Panc1 (cell line): ENCODE data around the gene ANKRD30A.

ENCODE experiments used
- POLR2AphosphoS5 ChIP-seq: IDR thresholded peaks from 2 replicates; pipeline ENCODE4 v1.6.1; 2012; ENCODE audit warnings: mild to moderate bottlenecking, low read depth, low read length, moderate library complexity
- REST ChIP-seq, 2 experiments: IDR thresholded peaks; 2 replicates each; pipeline ENCODE4 v1.6.1; 2011 to 2012; ENCODE audit warnings: low read depth in 2 of 2, control low read depth in 1 of 2, low read length in 1 of 2, mild to moderate bottlenecking in 1 of 2, moderate library complexity in 1 of 2; ENCODE audit not compliant: insufficient read depth in 1 of 2
- TCF7L2 ChIP-seq: IDR thresholded peaks from 2 replicates; pipeline ENCODE4 v1.6.1; 2011; ENCODE audit warnings: mild to moderate bottlenecking, low read depth, low read length, inconsistent platforms
- TF ChIP-seq, protein P1 (sequence below): fragments of 450-650 bp; IDR thresholded peaks from 2 replicates; pipeline ENCODE4 v1.5.1; 2017; ENCODE audit warnings: mild to moderate bottlenecking

GRCh38 chr10:37240223-37240622 is 114.8 kb downstream of the ANKRD30A start:
- TF ChIP-seq, protein P1, sequence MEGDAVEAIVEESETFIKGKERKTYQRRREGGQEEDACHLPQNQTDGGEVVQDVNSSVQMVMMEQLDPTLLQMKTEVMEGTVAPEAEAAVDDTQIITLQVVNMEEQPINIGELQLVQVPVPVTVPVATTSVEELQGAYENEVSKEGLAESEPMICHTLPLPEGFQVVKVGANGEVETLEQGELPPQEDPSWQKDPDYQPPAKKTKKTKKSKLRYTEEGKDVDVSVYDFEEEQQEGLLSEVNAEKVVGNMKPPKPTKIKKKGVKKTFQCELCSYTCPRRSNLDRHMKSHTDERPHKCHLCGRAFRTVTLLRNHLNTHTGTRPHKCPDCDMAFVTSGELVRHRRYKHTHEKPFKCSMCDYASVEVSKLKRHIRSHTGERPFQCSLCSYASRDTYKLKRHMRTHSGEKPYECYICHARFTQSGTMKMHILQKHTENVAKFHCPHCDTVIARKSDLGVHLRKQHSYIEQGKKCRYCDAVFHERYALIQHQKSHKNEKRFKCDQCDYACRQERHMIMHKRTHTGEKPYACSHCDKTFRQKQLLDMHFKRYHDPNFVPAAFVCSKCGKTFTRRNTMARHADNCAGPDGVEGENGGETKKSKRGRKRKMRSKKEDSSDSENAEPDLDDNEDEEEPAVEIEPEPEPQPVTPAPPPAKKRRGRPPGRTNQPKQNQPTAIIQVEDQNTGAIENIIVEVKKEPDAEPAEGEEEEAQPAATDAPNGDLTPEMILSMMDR = no peak
- TF ChIP-seq POLR2AphosphoS5 = no peak
- TF ChIP-seq REST (IDR thresholded peaks at IDR 0.05; ENCODE audit: insufficient read depth in 1 of 2, low read depth in 2 of 2, low read length in 1 of 2) = no peak
- no peak for TF ChIP-seq TCF7L2
